ENCODE results near the gene LHX3. TPM values are rescaled to one million over a fixed set of nuclear protein-coding genes. Genes with fewer than 3 reads are reported as not detected.

The LHX3 gene
- total RNA-seq, 6 experiments from 2014 or later: not detected

- TF ChIP-seq, protein P1, sequence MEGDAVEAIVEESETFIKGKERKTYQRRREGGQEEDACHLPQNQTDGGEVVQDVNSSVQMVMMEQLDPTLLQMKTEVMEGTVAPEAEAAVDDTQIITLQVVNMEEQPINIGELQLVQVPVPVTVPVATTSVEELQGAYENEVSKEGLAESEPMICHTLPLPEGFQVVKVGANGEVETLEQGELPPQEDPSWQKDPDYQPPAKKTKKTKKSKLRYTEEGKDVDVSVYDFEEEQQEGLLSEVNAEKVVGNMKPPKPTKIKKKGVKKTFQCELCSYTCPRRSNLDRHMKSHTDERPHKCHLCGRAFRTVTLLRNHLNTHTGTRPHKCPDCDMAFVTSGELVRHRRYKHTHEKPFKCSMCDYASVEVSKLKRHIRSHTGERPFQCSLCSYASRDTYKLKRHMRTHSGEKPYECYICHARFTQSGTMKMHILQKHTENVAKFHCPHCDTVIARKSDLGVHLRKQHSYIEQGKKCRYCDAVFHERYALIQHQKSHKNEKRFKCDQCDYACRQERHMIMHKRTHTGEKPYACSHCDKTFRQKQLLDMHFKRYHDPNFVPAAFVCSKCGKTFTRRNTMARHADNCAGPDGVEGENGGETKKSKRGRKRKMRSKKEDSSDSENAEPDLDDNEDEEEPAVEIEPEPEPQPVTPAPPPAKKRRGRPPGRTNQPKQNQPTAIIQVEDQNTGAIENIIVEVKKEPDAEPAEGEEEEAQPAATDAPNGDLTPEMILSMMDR (IDR thresholded peaks at IDR 0.05): no peak
- no peak for TF ChIP-seq POLR2A (IDR thresholded peaks at IDR 0.05)
- DNase-seq: peak in 1 of 3 donors; percentile 32
- Histone ChIP-seq H3K4me3 (no peak overlapping the region), H3K27me3 (no peaks in the 10 kb centered on the region), H3K4me1 (no peaks in the 10 kb centered on the region), H3K9me3 (no peaks in the 10 kb centered on the region), H3K36me3 (no peaks in the 10 kb centered on the region), H3K27ac (no peak overlapping the region)
- 20% methylated on average over 2 of the region's 6 CpGs for WGBS (ENCODE audit: insufficient coverage, low coverage, low lambda C conversion rate, missing lambda C conversion rate)
- ATAC-seq: no peak
- intact Hi-C loops (cut with DNase I): no loop called here
These were observed 35.4 kb downstream of the LHX3 start for GRCh38 chr9:136169495-136169894.

DNA sequence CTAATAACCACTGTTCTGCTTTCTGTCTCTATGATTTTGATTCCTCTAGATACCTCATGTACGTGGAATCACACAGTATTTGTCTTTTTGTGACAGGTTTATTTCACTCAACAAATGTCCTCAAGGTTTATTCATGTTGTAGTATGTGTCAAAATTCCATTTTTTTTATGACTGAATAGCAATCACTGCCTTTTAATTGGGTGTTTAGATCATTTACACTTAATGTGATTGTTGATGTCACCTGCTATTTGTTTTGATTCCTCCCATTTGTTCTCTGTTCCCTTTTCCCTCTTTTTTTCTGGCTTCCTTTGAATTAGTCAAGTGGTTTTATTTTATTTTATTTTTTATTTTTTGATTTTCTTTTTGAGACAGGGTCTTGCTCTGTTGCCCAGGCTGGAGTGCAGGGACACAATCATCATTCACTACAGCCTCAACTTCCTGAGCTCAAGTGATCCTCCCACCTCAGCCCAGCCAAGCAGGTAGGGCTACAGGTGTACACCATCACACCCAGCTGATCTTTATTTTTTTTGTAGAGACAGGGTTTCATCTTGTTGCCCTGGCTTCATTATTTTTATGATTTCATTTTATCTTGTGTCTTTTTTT, 41.6 kb downstream of the LHX3 start:
- TF ChIP-seq, protein P1 (IDR thresholded peaks at IDR 0.05): no peak
- TF ChIP-seq POLR2A (IDR thresholded peaks at IDR 0.05): no peak
- H3K4me3 ChIP-seq: no peak overlapping the region
- no peak for ATAC-seq
- 44% methylated on average over 1 of the region's 1 CpG for WGBS (ENCODE audit: insufficient coverage, low coverage, low lambda C conversion rate, missing lambda C conversion rate)
- no peaks in the 10 kb centered on the region for H3K36me3 ChIP-seq
- no peaks in the 10 kb centered on the region for H3K27me3 ChIP-seq
- H3K27ac ChIP-seq: no peak overlapping the region
- no peak for DNase-seq
- intact Hi-C loops (cut with DNase I): no loop called here
- H3K9me3 ChIP-seq: no peaks in the 10 kb centered on the region
- H3K4me1 ChIP-seq: no peaks in the 10 kb centered on the region

GRCh38 chr9:136160995-136161610, 43.8 kb downstream of the LHX3 start:
- 33% methylated on average over 1 of the region's 10 CpGs for WGBS (ENCODE audit: insufficient coverage, low coverage, low lambda C conversion rate, missing lambda C conversion rate)
- no peak overlapping the region for H3K4me3 ChIP-seq
- ATAC-seq (no peak), DNase-seq (peak in 1 of 3 donors; percentile 30)
- no peak overlapping the region for H3K27ac ChIP-seq
- no peaks in the 10 kb centered on the region for H3K27me3 ChIP-seq
- no peak for TF ChIP-seq POLR2A (IDR thresholded peaks at IDR 0.05)
- TF ChIP-seq, protein P1 (IDR thresholded peaks at IDR 0.05): no peak
- no peaks in the 10 kb centered on the region for H3K36me3 ChIP-seq
- no peaks in the 10 kb centered on the region for H3K9me3 ChIP-seq
- intact Hi-C loops (cut with DNase I): no loop called here
- H3K4me1 ChIP-seq: no peaks in the 10 kb centered on the region

DNA sequence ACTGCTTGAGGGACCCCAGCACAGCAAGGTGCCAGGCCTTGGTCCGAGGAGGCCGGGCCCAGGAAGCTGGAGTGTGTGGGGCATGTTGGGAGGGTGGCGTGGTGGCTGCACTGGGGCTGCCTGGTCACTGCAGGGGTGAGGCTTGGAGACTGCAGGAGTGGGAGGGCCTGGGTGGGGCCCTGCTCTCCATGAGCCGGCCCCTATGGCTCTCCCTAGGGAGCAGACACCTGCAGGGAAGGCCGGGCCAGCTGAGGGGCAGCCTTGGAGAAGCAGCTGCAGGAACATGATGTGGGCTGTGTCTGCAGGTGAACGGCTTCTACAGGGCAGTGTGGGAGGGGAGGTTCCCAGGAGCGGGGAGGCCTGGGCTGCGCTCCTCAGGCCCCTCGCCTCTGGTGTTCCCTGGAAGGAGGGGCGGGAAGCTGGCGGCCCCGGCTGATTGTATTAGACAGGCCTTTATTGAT, 44.5 kb downstream of the LHX3 start:
- Histone ChIP-seq H3K27me3 (no peaks in the 10 kb centered on the region), H3K4me3 (no peak overlapping the region), H3K9me3 (no peaks in the 10 kb centered on the region), H3K36me3 (no peaks in the 10 kb centered on the region), H3K4me1 (no peaks in the 10 kb centered on the region), H3K27ac (no peak overlapping the region)
- intact Hi-C loops (cut with DNase I): no loop called here
- ATAC-seq (peak in 1 of 4 donors; percentile 14), DNase-seq (peak in 1 of 3 donors; percentile 44)
- 100% methylated on average over 2 of the region's 12 CpGs for WGBS (ENCODE audit: insufficient coverage, low coverage, low lambda C conversion rate, missing lambda C conversion rate)
- TF ChIP-seq, protein P1 (IDR thresholded peaks at IDR 0.05): no peak
- no peak for TF ChIP-seq POLR2A (IDR thresholded peaks at IDR 0.05)
